Panc1 (cell line): ENCODE data around the gene TRPV5. TPM values are rescaled to one million over a fixed set of nuclear protein-coding genes. Genes with fewer than 3 reads are reported as not detected.

Experiments used
- ATAC-seq: fragments of 200-7000 bp; cut with Tn5 transposase; 2 replicates; pipeline ENCODE4 v1.9.1; 2020; ENCODE audit warnings: mild to moderate bottlenecking, moderate library complexity
- BruUV-seq: library from RNA; stranded (reverse); fragments of 400-500 nt; replicated peaks from 2 replicates; lab custom pipeline; 2021; lab: Mats Ljungman, UMichigan
- CTCF ChIA-PET: fragments of 300-600 bp; sonication (Branson Sonifier 250); formaldehyde crosslinking; loops from one replicate; lab custom pipeline; 2022; ENCODE audit warnings: antibody characterized with exemption; lab: Charles Lee
- POLR2A ChIA-PET: fragments of 300-600 bp; sonication (Branson Sonifier 250); formaldehyde crosslinking; loops from one replicate; lab custom pipeline; 2022; ENCODE audit warnings: antibody characterized with exemption; lab: Charles Lee
- DNase-seq: peaks from one replicate; pipeline ENCODE4 v3.0.0-alpha.2; 2010; ENCODE audit warnings: low read depth, low spot score
- H3K27ac ChIP-seq: 2 replicates; pipeline ENCODE4 v1.5.1; 2011; ENCODE audit warnings: mild to moderate bottlenecking, low read length, inconsistent platforms
- H3K27me3 ChIP-seq: fragments of 200-500 bp; sonication (Bioruptor generic); 2 replicates; pipeline ENCODE4 v1.6.0; 2014; ENCODE audit warnings: low read length, inconsistent platforms; ENCODE audit not compliant: control insufficient read depth, insufficient read depth
- H3K36me3 ChIP-seq: fragments of 200-500 bp; sonication (Bioruptor generic); 2 replicates; pipeline ENCODE4 v1.5.1; 2014; ENCODE audit warnings: inconsistent platforms, mild to moderate bottlenecking, low read length, moderate library complexity; ENCODE audit not compliant: control insufficient read depth, insufficient read depth
- H3K4me1 ChIP-seq: 2 replicates; pipeline ENCODE4 v1.5.1; 2011; ENCODE audit warnings: inconsistent platforms, mild to moderate bottlenecking, low read length, moderate library complexity; ENCODE audit not compliant: control insufficient read depth, insufficient read depth
- H3K4me3 ChIP-seq, 2 experiments: 2 replicates each; pipeline ENCODE4 v1.5.1; 2011 to 2012; ENCODE audit warnings: low read depth in 2 of 2, low read length in 2 of 2, mild to moderate bottlenecking in 2 of 2, inconsistent platforms in 1 of 2, moderate library complexity in 1 of 2
- H3K9me3 ChIP-seq: fragments of 200-500 bp; sonication (Bioruptor generic); 2 replicates; pipeline ENCODE4 v1.5.1; 2014; ENCODE audit warnings: low read depth, mild to moderate bottlenecking, inconsistent platforms, low read length, moderate library complexity; ENCODE audit not compliant: control insufficient read depth, insufficient read depth
- CTCF ChIP-seq: fragments of 450-650 bp; IDR thresholded peaks from 2 replicates; pipeline ENCODE4 v1.5.1; 2017; ENCODE audit warnings: mild to moderate bottlenecking
- POLR2AphosphoS5 ChIP-seq: IDR thresholded peaks from 2 replicates; pipeline ENCODE4 v1.6.1; 2012; ENCODE audit warnings: mild to moderate bottlenecking, low read depth, low read length, moderate library complexity
- REST ChIP-seq, 2 experiments: IDR thresholded peaks; 2 replicates each; pipeline ENCODE4 v1.6.1; 2011 to 2012; ENCODE audit warnings: low read depth in 2 of 2, control low read depth in 1 of 2, low read length in 1 of 2, mild to moderate bottlenecking in 1 of 2, moderate library complexity in 1 of 2; ENCODE audit not compliant: insufficient read depth in 1 of 2
- SIN3A ChIP-seq: IDR thresholded peaks from 2 replicates; pipeline ENCODE4 v1.6.1; 2012; ENCODE audit warnings: low read depth, mild to moderate bottlenecking, low read length, moderate library complexity, borderline replicate concordance; ENCODE audit not compliant: insufficient read depth
- TCF7L2 ChIP-seq: IDR thresholded peaks from 2 replicates; pipeline ENCODE4 v1.6.1; 2011; ENCODE audit warnings: mild to moderate bottlenecking, low read depth, low read length, inconsistent platforms
- in situ Hi-C: cut with HindIII; loops from 2 replicates; pipeline ENCODE4 v1.10.0; 2016; ENCODE audit warnings: low sequenced_read_pairs, low pct_unique_long_range_greater_than_20kb
- intact Hi-C: fragments of 100-400 bp; cut with micrococcal nuclease; formaldehyde crosslinking; loops from one replicate; pipeline ENCODE4 v1.10.0; 2022; ENCODE audit not compliant: unreplicated experiment
- total RNA-seq: library from RNA; stranded (reverse); gene quantifications from one replicate; pipeline ENCODE4 v1.2.1, GENCODE V29; 2021; ENCODE audit not compliant: unreplicated experiment

The TRPV5 gene
- total RNA-seq, 1 experiment from 2014 or later = not detected

GRCh38 chr7:142906643-142907042 is 26.9 kb downstream of the TRPV5 start:
- CTCF ChIA-PET = no interaction called here
- intact Hi-C loops = no loop called here

GRCh38 chr7:142905759-142906158 is 27.8 kb downstream of the TRPV5 start:
- CTCF ChIA-PET = no interaction called here
- no peak for ATAC-seq
- in situ Hi-C loops = no loop called here
- no peaks in the 10 kb centered on the region for H3K4me1 ChIP-seq
- TF ChIP-seq TCF7L2 (no peak), SIN3A (no peak), REST (IDR thresholded peaks at IDR 0.05; ENCODE audit: insufficient read depth in 1 of 2, low read depth in 2 of 2, low read length in 1 of 2) (no peak), CTCF (no peak), POLR2AphosphoS5 (no peak)
- peaks cover 9% of the 10 kb centered on the region; the same call in 1 of the 2 replicates for H3K9me3 ChIP-seq
- no peak overlapping the region for H3K4me3 ChIP-seq
- H3K27me3 ChIP-seq = no peaks in the 10 kb centered on the region
- POLR2A ChIA-PET = no interaction called here
- no TSS peak for BruUV-seq
- DNase-seq = no peak
- intact Hi-C loops = no loop called here
- no peaks in the 10 kb centered on the region for H3K36me3 ChIP-seq
- no peak overlapping the region for H3K27ac ChIP-seq

More at GRCh38 chr7:142906643-142907042, 26.9 kb downstream of the TRPV5 start:
- no peak for ATAC-seq
- no peak for DNase-seq
- Histone ChIP-seq H3K9me3 (peaks cover 9% of the 10 kb centered on the region; the same call in 1 of the 2 replicates), H3K4me3 (no peak overlapping the region), H3K36me3 (no peaks in the 10 kb centered on the region), H3K27me3 (no peaks in the 10 kb centered on the region; the same call in 1 of the 2 replicates), H3K27ac (no peak overlapping the region), H3K4me1 (no peaks in the 10 kb centered on the region)
- BruUV-seq = no TSS peak
- POLR2A ChIA-PET = no interaction called here
- in situ Hi-C loops = no loop called here
- TF ChIP-seq SIN3A = no peak
- no peak for TF ChIP-seq TCF7L2
- TF ChIP-seq REST (IDR thresholded peaks at IDR 0.05; ENCODE audit: insufficient read depth in 1 of 2, low read depth in 2 of 2, low read length in 1 of 2) = no peak
- no peak for TF ChIP-seq CTCF
- no peak for TF ChIP-seq POLR2AphosphoS5
